HepG2 (cell line): Measurements from ENCODE around the gene TLK1. TPM values are rescaled to one million over a fixed set of nuclear protein-coding genes. Genes with fewer than 3 reads are reported as not detected.

Experiments used
- GABPA ChIP-seq, 2 experiments: IDR thresholded peaks; 2 replicates each; pipeline ENCODE4 v1.6.1; 2011 to 2016; ENCODE audit warnings: low read depth in 2 of 2, low read length in 1 of 2, missing biosample characterization in 1 of 2, missing genetic modification characterization in 1 of 2
- GABPB1 ChIP-seq: IDR thresholded peaks from 2 replicates; pipeline ENCODE4 v1.6.1; 2016; ENCODE audit warnings: mild to moderate bottlenecking, missing genetic modification reagents, moderate library complexity, missing compliant biosample characterization
- MATR3 ChIP-seq: sonication (generic); formaldehyde crosslinking; IDR thresholded peaks from 2 replicates; pipeline ENCODE4 v1.4.0; 2020; ENCODE audit warnings: missing genetic modification reagents
- MZF1 ChIP-seq: sonication (generic); formaldehyde crosslinking; IDR thresholded peaks from 2 replicates; pipeline ENCODE4 v1.8.1; 2023; ENCODE audit warnings: mild to moderate bottlenecking, missing genetic modification reagents, borderline replicate concordance
- POLR2G ChIP-seq: fragments of 200-400 bp; formaldehyde crosslinking; IDR thresholded peaks from 2 replicates; pipeline ENCODE4 v1.6.1; 2018; ENCODE audit warnings: mild to moderate bottlenecking, low read depth, low read length, moderate library complexity
- SALL2 ChIP-seq: sonication (generic); formaldehyde crosslinking; IDR thresholded peaks from 2 replicates; pipeline ENCODE4 v1.8.1; 2023; ENCODE audit warnings: mild to moderate bottlenecking, missing genetic modification reagents, inconsistent platforms
- ZC3H13 ChIP-seq: sonication (generic); formaldehyde crosslinking; IDR thresholded peaks from 2 replicates; pipeline ENCODE4 v1.8.1; 2023; ENCODE audit warnings: mild to moderate bottlenecking, missing genetic modification reagents, moderate library complexity
- ZFP36L1 ChIP-seq: sonication (generic); formaldehyde crosslinking; IDR thresholded peaks from 2 replicates; pipeline ENCODE4 v1.8.0; 2022; ENCODE audit warnings: mild to moderate bottlenecking, missing genetic modification reagents, moderate library complexity
- ZFX ChIP-seq: sonication (generic); formaldehyde crosslinking; IDR thresholded peaks from 2 replicates; pipeline ENCODE4 v1.4.0; 2020; ENCODE audit warnings: mild to moderate bottlenecking, low read depth, missing genetic modification reagents, moderate library complexity
- ZNF33B ChIP-seq: sonication (generic); formaldehyde crosslinking; IDR thresholded peaks from 2 replicates; pipeline ENCODE4 v1.5.1; 2020; ENCODE audit warnings: mild to moderate bottlenecking, missing genetic modification reagents
- ZNF567 ChIP-seq: sonication (generic); formaldehyde crosslinking; IDR thresholded peaks from 2 replicates; pipeline ENCODE4 v1.8.1; 2023; ENCODE audit warnings: mild to moderate bottlenecking, missing genetic modification reagents, borderline replicate concordance
- ZNF766 ChIP-seq: sonication (generic); formaldehyde crosslinking; IDR thresholded peaks from 2 replicates; pipeline ENCODE4 v1.5.0; 2020; ENCODE audit warnings: missing genetic modification reagents, borderline replicate concordance
- ZNF772 ChIP-seq: sonication (generic); formaldehyde crosslinking; IDR thresholded peaks from 2 replicates; pipeline ENCODE4 v1.5.0; 2020; ENCODE audit warnings: mild to moderate bottlenecking, missing genetic modification reagents
- ZSCAN25 ChIP-seq: sonication (generic); formaldehyde crosslinking; IDR thresholded peaks from 2 replicates; pipeline ENCODE4 v1.8.0; 2022; ENCODE audit warnings: mild to moderate bottlenecking, missing genetic modification reagents
- polyA plus RNA-seq, 8 experiments: library from polyadenylated mRNA; depleted of rRNA in 3 of 8; stranded (reverse) in 7 of 8; unstranded in 1 of 8; fragments of >200 nt; fragmentation: Illumina TruSeq in 4 of 8; extraction: Trizol in 4 of 8; gene quantifications; 2 replicates each; pipeline versions ENCODE4 v1.2.1 to v1.2.3, GENCODE V29; 2011 to 2016; ENCODE audit warnings: low read depth in 4 of 8, missing spikeins in 1 of 8, mixed read lengths in 1 of 8; ENCODE audit not compliant: insufficient read depth in 1 of 8
- total RNA-seq, 5 experiments: library from RNA; depleted of rRNA; stranded (reverse); fragments of >200 nt; fragmentation: Illumina TruSeq; extraction: Trizol; gene quantifications; 2 replicates each; pipeline ENCODE4 v1.2.3, GENCODE V29; 2016; ENCODE audit warnings: low read depth in 1 of 5
- TF ChIP-seq, protein P1 (sequence below): sonication (generic); formaldehyde crosslinking; IDR thresholded peaks from 2 replicates; pipeline ENCODE4 v1.4.0; 2020; ENCODE audit warnings: low read depth, mild to moderate bottlenecking, missing genetic modification reagents
- TF ChIP-seq, protein P2 (sequence below): sonication (generic); formaldehyde crosslinking; IDR thresholded peaks from 2 replicates; pipeline ENCODE4 v1.4.0; 2020; ENCODE audit warnings: missing genetic modification reagents, borderline replicate concordance
- TF ChIP-seq, protein P3 (sequence below): IDR thresholded peaks from 2 replicates; pipeline ENCODE4 v1.6.1; 2016; ENCODE audit warnings: mild to moderate bottlenecking

TLK1 gene
- total and polyA plus RNA-seq, 2 of the 13 experiments (the other 11 are each of a cell fraction or from before 2014, with no cell fraction given), result 16.8 to 28.7 TPM

DNA sequence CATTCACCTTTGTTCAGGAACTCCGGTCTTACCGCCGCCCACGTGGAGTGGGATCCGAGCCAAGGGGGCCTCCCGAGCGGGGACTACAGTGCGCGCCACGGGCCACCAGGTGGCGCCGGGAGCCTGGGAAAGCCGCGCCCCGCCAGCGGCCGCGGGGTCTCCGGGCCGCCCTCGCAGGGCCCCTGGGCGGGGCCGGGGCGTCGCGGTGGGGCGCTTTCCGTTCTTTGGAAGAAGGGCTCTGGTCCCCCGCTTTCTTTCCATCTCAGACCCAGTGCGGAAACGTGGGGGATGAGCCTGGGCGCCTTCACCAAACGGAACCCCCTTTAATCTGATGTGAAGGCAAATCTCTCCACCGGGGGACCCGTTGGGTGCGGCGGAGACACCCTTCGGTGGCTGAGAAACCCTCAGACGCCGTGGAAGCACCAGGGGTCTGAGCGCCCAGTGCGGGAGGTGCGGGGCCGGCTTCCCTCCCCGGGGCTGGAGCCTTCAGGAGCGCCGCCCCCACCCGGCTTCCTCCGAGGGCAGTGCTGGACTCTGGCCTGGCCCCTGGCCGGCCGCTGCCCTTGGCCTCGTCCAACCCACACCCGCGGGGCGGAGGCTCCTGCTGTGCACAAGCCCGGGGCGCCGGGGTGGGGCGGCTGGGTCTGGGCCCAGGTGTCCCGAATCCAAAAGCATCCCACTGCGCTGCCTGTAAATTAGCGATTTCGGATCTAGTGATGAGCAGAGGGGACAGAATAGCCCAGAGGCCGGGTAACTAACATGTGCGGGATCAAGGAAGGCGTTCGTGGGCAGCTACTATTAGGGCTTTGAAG is 187.0 kb downstream of the TLK1 start (continued):
- TF ChIP-seq ZNF33B (CRISPR knock-in tag) (0 out of 2 replicates have a peak, but pooled peaks have one; percentile 4), ZSCAN25 (peak; percentile 72), MZF1 (no peak), ZFP36L1 (CRISPR knock-in tag) (0 out of 2 replicates have a peak, but pooled peaks have one; percentile 34), ZFX (CRISPR knock-in tag) (peak; percentile 83), GABPB1 (CRISPR knock-in tag) (peak; percentile 76), GABPA (IDR thresholded peaks at IDR 0.05; ENCODE audit: low read depth, low read length) (no peak), GABPA (CRISPR knock-in tag; IDR thresholded peaks at IDR 0.05; ENCODE audit: low read depth) (no peak), POLR2G (peak; percentile 81), ZNF772 (peak; percentile 40; the same call in 1 of the 2 replicates), MATR3 (CRISPR knock-in tag) (no peak), SALL2 (peak; percentile 97), ZNF567 (peak; percentile 69; the same call in 1 of the 2 replicates), ZC3H13 (CRISPR knock-in tag) (peak; percentile 79; the same call in 1 of the 2 replicates), ZNF766 (peak; percentile 93)
- TF ChIP-seq, protein P1, sequence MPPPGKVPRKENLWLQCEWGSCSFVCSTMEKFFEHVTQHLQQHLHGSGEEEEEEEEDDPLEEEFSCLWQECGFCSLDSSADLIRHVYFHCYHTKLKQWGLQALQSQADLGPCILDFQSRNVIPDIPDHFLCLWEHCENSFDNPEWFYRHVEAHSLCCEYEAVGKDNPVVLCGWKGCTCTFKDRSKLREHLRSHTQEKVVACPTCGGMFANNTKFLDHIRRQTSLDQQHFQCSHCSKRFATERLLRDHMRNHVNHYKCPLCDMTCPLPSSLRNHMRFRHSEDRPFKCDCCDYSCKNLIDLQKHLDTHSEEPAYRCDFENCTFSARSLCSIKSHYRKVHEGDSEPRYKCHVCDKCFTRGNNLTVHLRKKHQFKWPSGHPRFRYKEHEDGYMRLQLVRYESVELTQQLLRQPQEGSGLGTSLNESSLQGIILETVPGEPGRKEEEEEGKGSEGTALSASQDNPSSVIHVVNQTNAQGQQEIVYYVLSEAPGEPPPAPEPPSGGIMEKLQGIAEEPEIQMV (CRISPR knock-in tag), result no peak
- TF ChIP-seq, protein P2, sequence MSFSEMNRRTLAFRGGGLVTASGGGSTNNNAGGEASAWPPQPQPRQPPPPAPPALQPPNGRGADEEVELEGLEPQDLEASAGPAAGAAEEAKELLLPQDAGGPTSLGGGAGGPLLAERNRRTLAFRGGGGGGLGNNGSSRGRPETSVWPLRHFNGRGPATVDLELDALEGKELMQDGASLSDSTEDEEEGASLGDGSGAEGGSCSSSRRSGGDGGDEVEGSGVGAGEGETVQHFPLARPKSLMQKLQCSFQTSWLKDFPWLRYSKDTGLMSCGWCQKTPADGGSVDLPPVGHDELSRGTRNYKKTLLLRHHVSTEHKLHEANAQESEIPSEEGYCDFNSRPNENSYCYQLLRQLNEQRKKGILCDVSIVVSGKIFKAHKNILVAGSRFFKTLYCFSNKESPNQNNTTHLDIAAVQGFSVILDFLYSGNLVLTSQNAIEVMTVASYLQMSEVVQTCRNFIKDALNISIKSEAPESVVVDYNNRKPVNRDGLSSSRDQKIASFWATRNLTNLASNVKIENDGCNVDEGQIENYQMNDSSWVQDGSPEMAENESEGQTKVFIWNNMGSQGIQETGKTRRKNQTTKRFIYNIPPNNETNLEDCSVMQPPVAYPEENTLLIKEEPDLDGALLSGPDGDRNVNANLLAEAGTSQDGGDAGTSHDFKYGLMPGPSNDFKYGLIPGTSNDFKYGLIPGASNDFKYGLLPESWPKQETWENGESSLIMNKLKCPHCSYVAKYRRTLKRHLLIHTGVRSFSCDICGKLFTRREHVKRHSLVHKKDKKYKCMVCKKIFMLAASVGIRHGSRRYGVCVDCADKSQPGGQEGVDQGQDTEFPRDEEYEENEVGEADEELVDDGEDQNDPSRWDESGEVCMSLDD (CRISPR knock-in tag), result peak; percentile 86
- TF ChIP-seq, protein P3, sequence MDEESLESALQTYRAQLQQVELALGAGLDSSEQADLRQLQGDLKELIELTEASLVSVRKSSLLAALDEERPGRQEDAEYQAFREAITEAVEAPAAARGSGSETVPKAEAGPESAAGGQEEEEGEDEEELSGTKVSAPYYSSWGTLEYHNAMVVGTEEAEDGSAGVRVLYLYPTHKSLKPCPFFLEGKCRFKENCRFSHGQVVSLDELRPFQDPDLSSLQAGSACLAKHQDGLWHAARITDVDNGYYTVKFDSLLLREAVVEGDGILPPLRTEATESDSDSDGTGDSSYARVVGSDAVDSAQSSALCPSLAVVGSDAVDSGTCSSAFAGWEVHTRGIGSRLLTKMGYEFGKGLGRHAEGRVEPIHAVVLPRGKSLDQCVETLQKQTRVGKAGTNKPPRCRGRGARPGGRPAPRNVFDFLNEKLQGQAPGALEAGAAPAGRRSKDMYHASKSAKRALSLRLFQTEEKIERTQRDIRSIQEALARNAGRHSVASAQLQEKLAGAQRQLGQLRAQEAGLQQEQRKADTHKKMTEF, result peak; percentile 89
